Suprapubic skin (tissue), 3 donors: ENCODE measurements around the gene DCXR.

Source experiments
- POLR2AphosphoS5 ChIP-seq, 3 donors: sonication (generic); formaldehyde crosslinking; IDR thresholded peaks; one replicate each; pipeline ENCODE4 v1.6.1; 2017; ENCODE audit warnings: antibody characterized with exemption in 3 of 3
- TF ChIP-seq, protein P1 (sequence below), 2 donors: fragments of 200-600 bp in 1 of 2; fragments of 450-650 bp in 1 of 2; sonication (generic) in 1 of 2; IDR thresholded peaks; one replicate each; pipeline ENCODE4 v1.5.1; 2016 to 2019; ENCODE audit warnings: antibody characterized with exemption in 2 of 2, mild to moderate bottlenecking in 1 of 2, moderate library complexity in 1 of 2

GRCh38 chr17:82073446-82073845 is 35.9 kb upstream of the DCXR start:
- no peak for TF ChIP-seq POLR2AphosphoS5 (IDR thresholded peaks at IDR 0.05)
- TF ChIP-seq, protein P1, sequence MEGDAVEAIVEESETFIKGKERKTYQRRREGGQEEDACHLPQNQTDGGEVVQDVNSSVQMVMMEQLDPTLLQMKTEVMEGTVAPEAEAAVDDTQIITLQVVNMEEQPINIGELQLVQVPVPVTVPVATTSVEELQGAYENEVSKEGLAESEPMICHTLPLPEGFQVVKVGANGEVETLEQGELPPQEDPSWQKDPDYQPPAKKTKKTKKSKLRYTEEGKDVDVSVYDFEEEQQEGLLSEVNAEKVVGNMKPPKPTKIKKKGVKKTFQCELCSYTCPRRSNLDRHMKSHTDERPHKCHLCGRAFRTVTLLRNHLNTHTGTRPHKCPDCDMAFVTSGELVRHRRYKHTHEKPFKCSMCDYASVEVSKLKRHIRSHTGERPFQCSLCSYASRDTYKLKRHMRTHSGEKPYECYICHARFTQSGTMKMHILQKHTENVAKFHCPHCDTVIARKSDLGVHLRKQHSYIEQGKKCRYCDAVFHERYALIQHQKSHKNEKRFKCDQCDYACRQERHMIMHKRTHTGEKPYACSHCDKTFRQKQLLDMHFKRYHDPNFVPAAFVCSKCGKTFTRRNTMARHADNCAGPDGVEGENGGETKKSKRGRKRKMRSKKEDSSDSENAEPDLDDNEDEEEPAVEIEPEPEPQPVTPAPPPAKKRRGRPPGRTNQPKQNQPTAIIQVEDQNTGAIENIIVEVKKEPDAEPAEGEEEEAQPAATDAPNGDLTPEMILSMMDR (IDR thresholded peaks at IDR 0.05), result no peak
